Stimulated activated CD4-positive, alpha-beta T cell treated with anti-CD3 and anti-CD28 coated beads, Interleukin-12 subunit alpha, Interleukin-12 subunit beta, amount 100 ng/mL, for 4 hours (primary cell): Measurements from ENCODE around the gene DPH6.
A peak's percentile ranks its signal among the peaks of the same experiment; 100 is the strongest.
"Not testable (repeated sequence)": the region's sequence is repeated elsewhere in the genome, so short reads cannot be mapped to it uniquely, and the experiment has no call there.

Source experiments
- DNase-seq: peaks from one replicate; pipeline ENCODE4 v3.0.0-alpha.2; 2020

The DPH6 gene

GRCh38 chr15:35545824-35546510 is at the start of gene DPH6:
TSS of gene DPH6 (minus strand) at chr15:35546165. CDS start at chr15:35546141, 24 bp downstream.
- peak; percentile 84 for DNase-seq

GRCh38 chr15:35595656-35596055 is 49.7 kb upstream of the DPH6 start:
- DNase-seq, result no peak

- DNase-seq, result not testable (repeated sequence)
Observed at GRCh38 chr15:35591987-35592386, 46.0 kb upstream of the DPH6 start.

GRCh38 chr15:35583863-35584528 is 38.0 kb upstream of the DPH6 start:
- no peak for DNase-seq

- DNase-seq, result no peak
Observed at GRCh38 chr15:35580606-35581005, 34.6 kb upstream of the DPH6 start.

- no peak for DNase-seq
Observed at GRCh38 chr15:35567392-35567791, 21.4 kb upstream of the DPH6 start.

- DNase-seq, result no peak
Observed at GRCh38 chr15:35566991-35567390, 21.0 kb upstream of the DPH6 start.

GRCh38 chr15:35565901-35566300 is 19.9 kb upstream of the DPH6 start:
- DNase-seq, result no peak

- no peak for DNase-seq
Observed at GRCh38 chr15:35562641-35563040, 16.7 kb upstream of the DPH6 start.

- DNase-seq, result no peak
Observed at GRCh38 chr15:35561308-35561707, 15.3 kb upstream of the DPH6 start.

GRCh38 chr15:35560870-35561269 is 14.9 kb upstream of the DPH6 start:
- no peak for DNase-seq

- DNase-seq, result no peak
Observed at GRCh38 chr15:35560258-35560657, 14.3 kb upstream of the DPH6 start.

GRCh38 chr15:35559683-35560082 is 13.7 kb upstream of the DPH6 start:
- DNase-seq, result no peak

- no peak for DNase-seq
Observed at GRCh38 chr15:35557544-35557943, 11.6 kb upstream of the DPH6 start.

GRCh38 chr15:35557012-35557411 is 11.0 kb upstream of the DPH6 start:
- no peak for DNase-seq

GRCh38 chr15:35555244-35555643 is 9.3 kb upstream of the DPH6 start:
- no peak for DNase-seq

GRCh38 chr15:35550957-35551356 is 5.0 kb upstream of the DPH6 start:
- no peak for DNase-seq

GRCh38 chr15:35549567-35549966 is 3.6 kb upstream of the DPH6 start:
- no peak for DNase-seq

GRCh38 chr15:35548435-35548834 is 2.5 kb upstream of the DPH6 start:
- DNase-seq, result no peak

GRCh38 chr15:35547775-35548364 is 1.9 kb upstream of the DPH6 start:
- no peak for DNase-seq

- DNase-seq, result no peak
Observed at GRCh38 chr15:35546511-35547381, 781 bp upstream of the DPH6 start.

- DNase-seq, result peak; percentile 27
Observed at GRCh38 chr15:35545316-35545823, 595 bp downstream of the DPH6 start.

GRCh38 chr15:35540885-35541284 is 5.1 kb downstream of the DPH6 start:
- DNase-seq, result no peak
